ENCODE data around the gene PCDHGA10. TPM values are rescaled to one million over a fixed set of nuclear protein-coding genes. Genes with fewer than 3 reads are reported as not detected.

PCDHGA10 gene
- total and polyA plus RNA-seq, 9 of the 15 experiments (the other 6 are each of a cell fraction or from before 2014, with no cell fraction given): 0.01 to 0.11 (median 0.05) TPM

DNA sequence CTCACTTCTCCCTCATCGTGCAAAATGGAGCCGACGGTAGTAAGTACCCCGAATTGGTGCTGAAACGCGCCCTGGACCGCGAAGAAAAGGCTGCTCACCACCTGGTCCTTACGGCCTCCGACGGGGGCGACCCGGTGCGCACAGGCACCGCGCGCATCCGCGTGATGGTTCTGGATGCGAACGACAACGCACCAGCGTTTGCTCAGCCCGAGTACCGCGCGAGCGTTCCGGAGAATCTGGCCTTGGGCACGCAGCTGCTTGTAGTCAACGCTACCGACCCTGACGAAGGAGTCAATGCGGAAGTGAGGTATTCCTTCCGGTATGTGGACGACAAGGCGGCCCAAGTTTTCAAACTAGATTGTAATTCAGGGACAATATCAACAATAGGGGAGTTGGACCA is 18.5 kb downstream of the PCDHGA10 start:
- H3K4me1 ChIP-seq (replicated peaks in 1 of 2; ENCODE audit: control insufficient read depth in 2 of 2, insufficient read depth in 2 of 2, low read length in 2 of 2): peaks cover 0 to 22% of the 10 kb centered on the region in 2 experiments; a peak in 2 of 5 replicates
- H3K27me3 ChIP-seq (ENCODE audit: control insufficient read depth in 2 of 2, insufficient read depth in 2 of 2, low read length in 2 of 2): peaks cover 10 to 32% of the 10 kb centered on the region in 2 experiments; a peak in 3 of 5 replicates
- DNase-seq (ENCODE audit: extremely low read depth in 1 of 4, low spot score in 3 of 4) (no peak), FAIRE-seq (no peak), ATAC-seq (no peak)
- TF ChIP-seq CBX2 (IDR thresholded peaks at IDR 0.05; ENCODE audit: insufficient read depth, low read length, poor library complexity, severe bottlenecking) (no peak), MAFG (tag; conservative IDR thresholded peaks at IDR 0.05) (no peak), MAFF (IDR thresholded peaks at IDR 0.05; ENCODE audit: low read length) (no peak), ILF3 (IDR thresholded peaks at IDR 0.05; ENCODE audit: borderline replicate concordance) (no peak), ZNF165 (CRISPR knock-in tag; IDR thresholded peaks at IDR 0.05; ENCODE audit: borderline replicate concordance) (no peak), CXXC5 (CRISPR knock-in tag; IDR thresholded peaks at IDR 0.05) (no peak), SP2 (IDR thresholded peaks at IDR 0.05; ENCODE audit: extremely low read depth, low read depth, low read length, poor library complexity, severe bottlenecking) (no peak), ZBTB1 (CRISPR knock-in tag; IDR thresholded peaks at IDR 0.05; ENCODE audit: borderline replicate concordance, low read depth) (no peak), FOXK1 (CRISPR knock-in tag; IDR thresholded peaks at IDR 0.05; ENCODE audit: borderline replicate concordance) (no peak), MTF1 (CRISPR knock-in tag; IDR thresholded peaks at IDR 0.05; ENCODE audit: borderline replicate concordance) (no peak), SMAD2 (IDR thresholded peaks at IDR 0.05; ENCODE audit: low read depth, low read length) (no peak), XRCC4 (IDR thresholded peaks at IDR 0.05; ENCODE audit: extremely low read depth, insufficient read depth, insufficient read length) (no peak), ZNF76 (CRISPR knock-in tag; IDR thresholded peaks at IDR 0.05; ENCODE audit: borderline replicate concordance) (no peak), MXI1 (IDR thresholded peaks at IDR 0.05; ENCODE audit: low read depth, low read length) (no peak), NFE2 (IDR thresholded peaks at IDR 0.05; ENCODE audit: low read depth) (no peak)
- TF ChIP-seq, protein P1, sequence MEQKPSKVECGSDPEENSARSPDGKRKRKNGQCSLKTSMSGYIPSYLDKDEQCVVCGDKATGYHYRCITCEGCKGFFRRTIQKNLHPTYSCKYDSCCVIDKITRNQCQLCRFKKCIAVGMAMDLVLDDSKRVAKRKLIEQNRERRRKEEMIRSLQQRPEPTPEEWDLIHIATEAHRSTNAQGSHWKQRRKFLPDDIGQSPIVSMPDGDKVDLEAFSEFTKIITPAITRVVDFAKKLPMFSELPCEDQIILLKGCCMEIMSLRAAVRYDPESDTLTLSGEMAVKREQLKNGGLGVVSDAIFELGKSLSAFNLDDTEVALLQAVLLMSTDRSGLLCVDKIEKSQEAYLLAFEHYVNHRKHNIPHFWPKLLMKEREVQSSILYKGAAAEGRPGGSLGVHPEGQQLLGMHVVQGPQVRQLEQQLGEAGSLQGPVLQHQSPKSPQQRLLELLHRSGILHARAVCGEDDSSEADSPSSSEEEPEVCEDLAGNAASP (IDR thresholded peaks at IDR 0.05): no peak
- TF ChIP-seq, protein P2, sequence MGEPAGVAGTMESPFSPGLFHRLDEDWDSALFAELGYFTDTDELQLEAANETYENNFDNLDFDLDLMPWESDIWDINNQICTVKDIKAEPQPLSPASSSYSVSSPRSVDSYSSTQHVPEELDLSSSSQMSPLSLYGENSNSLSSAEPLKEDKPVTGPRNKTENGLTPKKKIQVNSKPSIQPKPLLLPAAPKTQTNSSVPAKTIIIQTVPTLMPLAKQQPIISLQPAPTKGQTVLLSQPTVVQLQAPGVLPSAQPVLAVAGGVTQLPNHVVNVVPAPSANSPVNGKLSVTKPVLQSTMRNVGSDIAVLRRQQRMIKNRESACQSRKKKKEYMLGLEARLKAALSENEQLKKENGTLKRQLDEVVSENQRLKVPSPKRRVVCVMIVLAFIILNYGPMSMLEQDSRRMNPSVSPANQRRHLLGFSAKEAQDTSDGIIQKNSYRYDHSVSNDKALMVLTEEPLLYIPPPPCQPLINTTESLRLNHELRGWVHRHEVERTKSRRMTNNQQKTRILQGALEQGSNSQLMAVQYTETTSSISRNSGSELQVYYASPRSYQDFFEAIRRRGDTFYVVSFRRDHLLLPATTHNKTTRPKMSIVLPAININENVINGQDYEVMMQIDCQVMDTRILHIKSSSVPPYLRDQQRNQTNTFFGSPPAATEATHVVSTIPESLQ (CRISPR knock-in tag; IDR thresholded peaks at IDR 0.05): no peak
- TF ChIP-seq, protein P3, sequence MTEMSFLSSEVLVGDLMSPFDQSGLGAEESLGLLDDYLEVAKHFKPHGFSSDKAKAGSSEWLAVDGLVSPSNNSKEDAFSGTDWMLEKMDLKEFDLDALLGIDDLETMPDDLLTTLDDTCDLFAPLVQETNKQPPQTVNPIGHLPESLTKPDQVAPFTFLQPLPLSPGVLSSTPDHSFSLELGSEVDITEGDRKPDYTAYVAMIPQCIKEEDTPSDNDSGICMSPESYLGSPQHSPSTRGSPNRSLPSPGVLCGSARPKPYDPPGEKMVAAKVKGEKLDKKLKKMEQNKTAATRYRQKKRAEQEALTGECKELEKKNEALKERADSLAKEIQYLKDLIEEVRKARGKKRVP (CRISPR knock-in tag; IDR thresholded peaks at IDR 0.05): no peak
- no TSS peak for BruUV-seq (replicated peaks)
- H3K9me1 ChIP-seq (ENCODE audit: control insufficient read depth, insufficient read depth, low read length): no peaks in the 10 kb centered on the region
- no peaks in the 10 kb centered on the region for H3K36me3 ChIP-seq (ENCODE audit: control insufficient read depth, insufficient read depth, low read length)
- in situ Hi-C loops (cut with MboI) (no loop called here), intact Hi-C loops (cut with micrococcal nuclease) (no loop called here)
- no peak overlapping the region for H3K9ac ChIP-seq (ENCODE audit: insufficient read depth in 1 of 2, low read depth in 2 of 2, low read length in 2 of 2)
- H3K79me2 ChIP-seq (ENCODE audit: control insufficient read depth, insufficient read depth, low read length): no peaks in the 10 kb centered on the region
- WGBS (ENCODE audit: insufficient coverage, low coverage, missing lambda C conversion rate): 67% methylated on average over 36 of the region's 37 CpGs
- no peak overlapping the region for H3K4me3 ChIP-seq
- no peaks in the 10 kb centered on the region for H4K20me1 ChIP-seq (replicated peaks; ENCODE audit: control insufficient read depth, insufficient read depth, low read length)
- CTCF ChIA-PET (ENCODE audit: low intra/inter-chr PET ratio): no interaction called here
- H3K4me2 ChIP-seq (ENCODE audit: insufficient read depth, low read length): no peak overlapping the region
- no peak overlapping the region for H3K27ac ChIP-seq (ENCODE audit: extremely low read depth, low read depth, low read length)
- H3K9me3 ChIP-seq (replicated peaks; ENCODE audit: control insufficient read depth, insufficient read depth, low read depth, low read length): no peaks in the 10 kb centered on the region; the same call in 1 of the 2 replicates
- POLR2A ChIA-PET: interaction anchor here (0.7 kb wide), 1 partner anchor 84 kb away, joined by 3 read pairs; no protein-coding TSS in a partner anchor
- no peak overlapping the region for H2AFZ ChIP-seq (ENCODE audit: low read depth, low read length)
